Glutamatergic neuron (in vitro differentiated cells): Measurements from ENCODE around the gene PCDH9. TPM values are rescaled to one million over a fixed set of nuclear protein-coding genes. Genes with fewer than 3 reads are reported as not detected.
A peak's percentile ranks its signal among the peaks of the same experiment; 100 is the strongest.

Experiments
- DNase-seq: peaks from one replicate; pipeline ENCODE4 v3.0.0; 2022
- H3K27ac Mint-ChIP-seq: one replicate; pipeline ENCODE4 v1.8.0; 2020; ENCODE audit warnings: mild to moderate bottlenecking, mixed read lengths, inconsistent platforms; ENCODE audit not compliant: unreplicated experiment
- H3K27me3 Mint-ChIP-seq: one replicate; pipeline ENCODE4 v1.8.0; 2020; ENCODE audit warnings: mild to moderate bottlenecking, moderate library complexity, mixed read lengths, inconsistent platforms; ENCODE audit not compliant: unreplicated experiment
- H3K36me3 Mint-ChIP-seq: one replicate; pipeline ENCODE4 v1.8.0; 2020; ENCODE audit warnings: mild to moderate bottlenecking, mixed read lengths, inconsistent platforms; ENCODE audit not compliant: unreplicated experiment
- H3K4me1 Mint-ChIP-seq: one replicate; pipeline ENCODE4 v1.8.0; 2020; ENCODE audit warnings: mild to moderate bottlenecking, low read depth, mixed read lengths, inconsistent platforms; ENCODE audit not compliant: unreplicated experiment
- H3K4me3 Mint-ChIP-seq: one replicate; pipeline ENCODE4 v1.8.0; 2020; ENCODE audit warnings: mild to moderate bottlenecking, mixed read lengths, inconsistent platforms; ENCODE audit not compliant: unreplicated experiment
- H3K9me3 Mint-ChIP-seq: one replicate; pipeline ENCODE4 v1.8.0; 2020; ENCODE audit warnings: mild to moderate bottlenecking, moderate library complexity, mixed read lengths, inconsistent platforms; ENCODE audit not compliant: unreplicated experiment
- CTCF ChIP-seq: fragments of 200-600 bp; sonication (generic); IDR thresholded peaks from one replicate; pipeline ENCODE4 v1.5.0; 2021; ENCODE audit not compliant: partially characterized antibody, unreplicated experiment
- total RNA-seq: library from RNA; stranded (reverse); fragmentation: NEBNext Ultra II Directional; extraction: Animal tissue kit (Norgen Biotek cat#: 25700); gene quantifications from one replicate; pipeline ENCODE4 v1.2.1, GENCODE V29; 2021; ENCODE audit not compliant: unreplicated experiment

PCDH9 gene
- total RNA-seq, 1 donor from 2014 or later = 43.3 TPM

- H3K4me1 Mint-ChIP-seq = peaks cover 29% of the 10 kb centered on the region
- no peaks in the 10 kb centered on the region for H3K36me3 Mint-ChIP-seq
- H3K27ac Mint-ChIP-seq = peak overlapping the region; percentile 48
These were observed 82.0 kb downstream of the PCDH9 start for GRCh38 chr13:67148161-67148571.

GRCh38 chr13:67147342-67148133, 82.6 kb downstream of the PCDH9 start:
- H3K36me3 Mint-ChIP-seq = no peaks in the 10 kb centered on the region
- no peaks in the 10 kb centered on the region for H3K27me3 Mint-ChIP-seq
- peak overlapping the region; percentile 82 for H3K27ac Mint-ChIP-seq
- peak; percentile 28 for DNase-seq
- H3K9me3 Mint-ChIP-seq = peaks cover 2% of the 10 kb centered on the region
- peak overlapping the region; percentile 39 for H3K4me3 Mint-ChIP-seq
- peaks cover 29% of the 10 kb centered on the region for H3K4me1 Mint-ChIP-seq
- TF ChIP-seq CTCF = no peak

More at GRCh38 chr13:67148161-67148571, 82.0 kb downstream of the PCDH9 start:
- peak overlapping the region; percentile 25 for H3K4me3 Mint-ChIP-seq
- H3K27me3 Mint-ChIP-seq = no peaks in the 10 kb centered on the region
- H3K9me3 Mint-ChIP-seq = peaks cover 2% of the 10 kb centered on the region
- no peak for TF ChIP-seq CTCF
- no peak for DNase-seq

- H3K9me3 Mint-ChIP-seq = peaks cover 2% of the 10 kb centered on the region
- peaks cover 29% of the 10 kb centered on the region for H3K4me1 Mint-ChIP-seq
- no peaks in the 10 kb centered on the region for H3K27me3 Mint-ChIP-seq
- H3K27ac Mint-ChIP-seq = peak overlapping the region; percentile 56
- DNase-seq = no peak
- H3K4me3 Mint-ChIP-seq = peak overlapping the region; percentile 39
- H3K36me3 Mint-ChIP-seq = no peaks in the 10 kb centered on the region
- no peak for TF ChIP-seq CTCF
These were observed 83.5 kb downstream of the PCDH9 start for GRCh38 chr13:67146523-67147130.

GRCh38 chr13:67145950-67146349, 84.2 kb downstream of the PCDH9 start:
- DNase-seq = no peak
- Mint-ChIP-seq H3K4me1 (peaks cover 31% of the 10 kb centered on the region), H3K36me3 (no peaks in the 10 kb centered on the region), H3K27ac (no peak overlapping the region), H3K9me3 (peaks cover 2% of the 10 kb centered on the region), H3K4me3 (no peak overlapping the region), H3K27me3 (peaks cover 1% of the 10 kb centered on the region)
- TF ChIP-seq CTCF = no peak
